Chondrocyte (in vitro differentiated cells): ENCODE data around the gene MAPK8. TPM values are rescaled to one million over a fixed set of nuclear protein-coding genes. Genes with fewer than 3 reads are reported as not detected.

ENCODE experiments used
- DNase-seq: peaks from one replicate; pipeline ENCODE4 v3.0.0; 2021; ENCODE audit warnings: mixed read lengths, low spot score
- H3K27ac Mint-ChIP-seq: one replicate; pipeline ENCODE4 v1.8.0; 2021; ENCODE audit warnings: mild to moderate bottlenecking, moderate library complexity, mixed read lengths; ENCODE audit not compliant: unreplicated experiment
- H3K27me3 Mint-ChIP-seq: 2 replicates; pipeline ENCODE4 v1.8.0; 2021; ENCODE audit warnings: low read depth, mixed read lengths
- H3K36me3 Mint-ChIP-seq: 2 replicates; pipeline ENCODE4 v1.8.0; 2021; ENCODE audit warnings: low read depth, mixed read lengths
- H3K4me1 Mint-ChIP-seq: 2 replicates; pipeline ENCODE4 v1.8.0; 2021; ENCODE audit warnings: low read depth, mild to moderate bottlenecking, mixed read lengths
- H3K4me3 Mint-ChIP-seq: one replicate; pipeline ENCODE4 v1.8.0; 2021; ENCODE audit warnings: mild to moderate bottlenecking, moderate library complexity, mixed read lengths; ENCODE audit not compliant: unreplicated experiment
- H3K9me3 Mint-ChIP-seq: 2 replicates; pipeline ENCODE4 v1.8.0; 2021; ENCODE audit warnings: low read depth, mixed read lengths
- CTCF ChIP-seq: fragments of 200-600 bp; sonication (generic); IDR thresholded peaks from 2 replicates; pipeline ENCODE4 v1.5.0; 2021; ENCODE audit warnings: antibody characterized with exemption, mild to moderate bottlenecking, moderate library complexity
- total RNA-seq: library from RNA; stranded (reverse); gene quantifications from 3 replicates; pipeline ENCODE4 v1.2.1, GENCODE V29; 2021

MAPK8 gene
- total RNA-seq, 1 donor from 2014 or later: 43.4 TPM

- no peaks in the 10 kb centered on the region for H3K36me3 Mint-ChIP-seq
- H3K9me3 Mint-ChIP-seq: no peaks in the 10 kb centered on the region
- peaks cover 22% of the 10 kb centered on the region for H3K4me1 Mint-ChIP-seq
- TF ChIP-seq CTCF: no peak
- no peak overlapping the region for H3K27ac Mint-ChIP-seq
- DNase-seq: no peak
- H3K4me3 Mint-ChIP-seq: no peak overlapping the region
- no peaks in the 10 kb centered on the region for H3K27me3 Mint-ChIP-seq
These were observed 83.5 kb downstream of the MAPK8 start for GRCh38 chr10:48389846-48390557.

GRCh38 chr10:48390558-48390871, 84.0 kb downstream of the MAPK8 start:
- Mint-ChIP-seq H3K27ac (no peak overlapping the region), H3K4me1 (peaks cover 17% of the 10 kb centered on the region), H3K36me3 (no peaks in the 10 kb centered on the region), H3K27me3 (no peaks in the 10 kb centered on the region), H3K4me3 (no peak overlapping the region), H3K9me3 (no peaks in the 10 kb centered on the region)
- no peak for DNase-seq
- no peak for TF ChIP-seq CTCF

GRCh38 chr10:48390933-48391845, 84.7 kb downstream of the MAPK8 start:
- Mint-ChIP-seq H3K9me3 (no peaks in the 10 kb centered on the region), H3K27me3 (no peaks in the 10 kb centered on the region), H3K4me1 (peaks cover 17% of the 10 kb centered on the region), H3K4me3 (no peak overlapping the region), H3K27ac (peak overlapping the region; percentile 63), H3K36me3 (no peaks in the 10 kb centered on the region)
- no peak for DNase-seq
- no peak for TF ChIP-seq CTCF

GRCh38 chr10:48391994-48392393, 85.5 kb downstream of the MAPK8 start:
- H3K36me3 Mint-ChIP-seq: no peaks in the 10 kb centered on the region
- H3K27me3 Mint-ChIP-seq: no peaks in the 10 kb centered on the region
- no peak for TF ChIP-seq CTCF
- H3K9me3 Mint-ChIP-seq: no peaks in the 10 kb centered on the region
- DNase-seq: no peak
- no peak overlapping the region for H3K27ac Mint-ChIP-seq
- peaks cover 17% of the 10 kb centered on the region for H3K4me1 Mint-ChIP-seq
- H3K4me3 Mint-ChIP-seq: no peak overlapping the region

- Mint-ChIP-seq H3K36me3 (no peaks in the 10 kb centered on the region), H3K9me3 (no peaks in the 10 kb centered on the region), H3K4me1 (peaks cover 21% of the 10 kb centered on the region), H3K27me3 (no peaks in the 10 kb centered on the region), H3K4me3 (no peak overlapping the region), H3K27ac (no peak overlapping the region)
- no peak for DNase-seq
- TF ChIP-seq CTCF: no peak
These were observed 91.8 kb downstream of the MAPK8 start for GRCh38 chr10:48398261-48398660.
